ENCODE results near the gene TANGO2. TPM values are rescaled to one million over a fixed set of nuclear protein-coding genes. Genes with fewer than 3 reads are reported as not detected.

Gene TANGO2
- total and polyA plus RNA-seq, 9 of the 15 experiments (the other 6 are each of a cell fraction or from before 2014, with no cell fraction given): 15.5 to 94.9 (median 70.1) TPM

DNA sequence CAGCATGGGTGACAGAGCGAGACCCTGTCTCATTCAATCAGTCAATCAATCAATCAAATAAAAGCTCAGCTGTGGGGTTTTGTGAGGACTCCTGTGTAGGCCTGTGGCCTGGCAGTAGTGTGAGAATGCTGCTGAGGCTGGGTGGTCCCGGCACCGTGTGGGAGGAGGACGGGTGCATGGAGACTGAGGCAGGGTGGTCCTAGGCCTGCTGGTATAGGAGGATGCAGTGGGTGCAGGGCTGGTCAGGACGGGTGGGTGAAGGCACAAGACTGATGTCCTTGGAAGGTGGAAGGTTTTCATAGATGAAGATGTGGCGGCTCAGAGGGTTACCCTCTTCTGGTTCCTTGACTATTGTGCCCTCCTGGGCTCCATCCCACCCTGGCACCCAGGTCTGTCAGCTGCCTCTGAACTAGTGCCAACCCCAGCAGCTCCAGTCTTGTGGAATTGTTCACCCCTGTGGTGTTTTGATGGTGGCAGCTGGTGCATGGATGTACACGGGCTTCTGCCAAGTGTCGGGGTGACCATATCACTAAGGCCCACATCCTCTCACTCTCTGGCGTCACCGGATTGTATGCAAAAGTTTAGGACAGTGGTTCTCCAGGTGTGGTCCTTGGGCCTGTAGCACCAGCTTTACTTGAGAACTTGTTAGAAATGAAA, 23.7 kb downstream of the TANGO2 start (continued):
- TF ChIP-seq, protein P1, sequence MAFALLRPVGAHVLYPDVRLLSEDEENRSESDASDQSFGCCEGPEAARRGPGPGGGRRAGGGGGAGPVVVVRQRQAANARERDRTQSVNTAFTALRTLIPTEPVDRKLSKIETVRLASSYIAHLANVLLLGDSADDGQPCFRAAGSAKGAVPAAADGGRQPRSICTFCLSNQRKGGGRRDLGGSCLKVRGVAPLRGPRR (CRISPR knock-in tag; IDR thresholded peaks at IDR 0.05): no peak
- TF ChIP-seq ZBTB1 (CRISPR knock-in tag; IDR thresholded peaks at IDR 0.05; ENCODE audit: borderline replicate concordance, low read depth): no peak
- no peak for TF ChIP-seq ZNF76 (CRISPR knock-in tag; IDR thresholded peaks at IDR 0.05; ENCODE audit: borderline replicate concordance)
- no peak for TF ChIP-seq CCAR2 (IDR thresholded peaks at IDR 0.05; ENCODE audit: low read depth, low read length)
- TF ChIP-seq MAX (CRISPR knock-in tag; IDR thresholded peaks at IDR 0.05): 0 out of 2 replicates have a peak, but pooled peaks have one; percentile 30
- no peak for TF ChIP-seq CEBPG (CRISPR knock-in tag; IDR thresholded peaks at IDR 0.05)
- TF ChIP-seq CEBPG (tag; conservative IDR thresholded peaks at IDR 0.05 in 1 of 2, IDR thresholded peaks at IDR 0.05 in 1 of 2): no peak
- peak; percentile 5 for TF ChIP-seq SP2 (IDR thresholded peaks at IDR 0.05; ENCODE audit: extremely low read depth, low read depth, low read length, poor library complexity, severe bottlenecking)
- 0 out of 2 replicates have a peak, but pooled peaks have one; percentile 21 for TF ChIP-seq ZNF143 (CRISPR knock-in tag; IDR thresholded peaks at IDR 0.05)
- TF ChIP-seq PRMT5 (CRISPR knock-in tag; IDR thresholded peaks at IDR 0.05): 0 out of 2 replicates have a peak, but pooled peaks have one; percentile 16
- TF ChIP-seq ZBTB7A (IDR thresholded peaks at IDR 0.05; ENCODE audit: borderline replicate concordance, control insufficient read depth, low read depth, low read length): no peak
- TF ChIP-seq BHLHE40 (IDR thresholded peaks at IDR 0.05; ENCODE audit: low read length): 0 out of 2 replicates have a peak, but pooled peaks have one; percentile 12
- TF ChIP-seq PTBP1 (IDR thresholded peaks at IDR 0.05; ENCODE audit: low read depth, low read length): no peak

All from K562 (cell line).